Measurements from ENCODE around the gene KLHL26.

DNA sequence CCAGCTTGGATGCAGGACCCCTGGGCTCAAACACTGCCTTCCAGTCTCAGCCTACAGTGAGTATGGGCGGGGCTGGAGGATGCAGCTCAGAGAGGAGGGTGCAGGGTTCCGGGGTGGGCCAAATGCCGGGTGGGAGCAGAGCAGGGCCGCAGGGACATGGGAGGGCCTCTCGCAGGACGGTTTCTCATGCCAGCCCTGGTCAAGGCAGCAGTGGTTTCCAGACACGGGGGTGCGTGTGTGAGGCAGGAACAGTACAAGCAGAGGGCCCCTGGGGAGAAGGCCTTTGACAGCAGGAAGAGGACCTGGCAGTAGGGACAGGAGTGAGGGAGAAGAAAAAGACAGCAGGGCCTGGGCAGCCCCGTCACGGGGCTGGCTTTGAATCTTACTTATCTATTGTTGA, 80.8 kb downstream of the KLHL26 start:
- TF ChIP-seq, protein P1, sequence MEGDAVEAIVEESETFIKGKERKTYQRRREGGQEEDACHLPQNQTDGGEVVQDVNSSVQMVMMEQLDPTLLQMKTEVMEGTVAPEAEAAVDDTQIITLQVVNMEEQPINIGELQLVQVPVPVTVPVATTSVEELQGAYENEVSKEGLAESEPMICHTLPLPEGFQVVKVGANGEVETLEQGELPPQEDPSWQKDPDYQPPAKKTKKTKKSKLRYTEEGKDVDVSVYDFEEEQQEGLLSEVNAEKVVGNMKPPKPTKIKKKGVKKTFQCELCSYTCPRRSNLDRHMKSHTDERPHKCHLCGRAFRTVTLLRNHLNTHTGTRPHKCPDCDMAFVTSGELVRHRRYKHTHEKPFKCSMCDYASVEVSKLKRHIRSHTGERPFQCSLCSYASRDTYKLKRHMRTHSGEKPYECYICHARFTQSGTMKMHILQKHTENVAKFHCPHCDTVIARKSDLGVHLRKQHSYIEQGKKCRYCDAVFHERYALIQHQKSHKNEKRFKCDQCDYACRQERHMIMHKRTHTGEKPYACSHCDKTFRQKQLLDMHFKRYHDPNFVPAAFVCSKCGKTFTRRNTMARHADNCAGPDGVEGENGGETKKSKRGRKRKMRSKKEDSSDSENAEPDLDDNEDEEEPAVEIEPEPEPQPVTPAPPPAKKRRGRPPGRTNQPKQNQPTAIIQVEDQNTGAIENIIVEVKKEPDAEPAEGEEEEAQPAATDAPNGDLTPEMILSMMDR (IDR thresholded peaks at IDR 0.05), result no peak
- TF ChIP-seq POLR2A (IDR thresholded peaks at IDR 0.05), result no peak

Data from thyroid gland (tissue), 4 donors.